SH-SY5Y (cell line): Measurements from ENCODE around the gene BCR.

Experiments used
- GATA2 ChIP-seq: IDR thresholded peaks from 2 replicates; pipeline ENCODE4 v1.6.1; 2011; ENCODE audit warnings: mild to moderate bottlenecking, low read depth, low read length
- GATA3 ChIP-seq: IDR thresholded peaks from 2 replicates; pipeline ENCODE4 v1.6.1; 2011; ENCODE audit warnings: low read depth, mild to moderate bottlenecking, low read length, moderate library complexity

GRCh38 chr22:23361676-23362075 lies 181.4 kb downstream of the BCR start:
- TF ChIP-seq GATA3 (no peak), GATA2 (no peak)
